Erythroblast (primary cell): ENCODE data around the gene TMEM94.

Experiments used
- GATA1 ChIP-seq: IDR thresholded peaks from 2 replicates; pipeline ENCODE4 v1.6.1; 2011; ENCODE audit warnings: low read depth, mild to moderate bottlenecking, control low read depth, low read length, moderate library complexity
- POLR2A ChIP-seq: IDR thresholded peaks from 2 replicates; pipeline ENCODE4 v1.6.1; 2011; ENCODE audit warnings: mild to moderate bottlenecking, low read length

DNA sequence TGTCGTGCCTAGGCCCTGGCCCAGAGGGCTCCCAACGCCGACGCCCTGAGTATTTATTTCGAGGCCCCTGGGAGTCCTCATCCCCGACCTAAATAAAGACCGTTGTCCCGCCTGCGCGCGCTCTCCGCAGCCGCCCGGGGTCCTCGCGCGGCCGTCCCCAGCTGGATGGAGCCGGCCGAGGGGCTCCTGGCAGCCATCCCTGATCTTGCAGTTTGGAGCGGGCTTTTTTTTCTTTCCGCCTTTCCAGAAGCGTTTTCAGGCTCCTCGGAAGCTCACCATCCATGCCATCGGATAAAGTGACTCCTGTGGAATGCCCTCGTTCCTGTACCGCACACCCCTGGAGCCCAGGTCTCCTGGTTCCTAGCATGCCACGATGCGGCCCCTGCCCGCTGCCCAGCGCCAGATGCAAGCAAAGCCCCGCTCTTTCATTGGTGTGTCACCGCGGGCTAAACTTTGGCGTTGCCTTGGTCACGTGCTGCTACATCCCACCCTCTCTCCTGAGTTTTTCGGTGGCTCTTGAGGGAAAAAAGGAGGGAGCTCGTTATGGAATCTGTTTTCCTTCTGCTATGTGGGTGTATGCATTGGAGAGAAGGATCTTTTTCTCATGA, 716 bp downstream of the TMEM94 start:
- TF ChIP-seq POLR2A, result no peak
- TF ChIP-seq GATA1, result no peak
